D721Med (cell line): ENCODE measurements around the gene RPRD1A.
A peak's percentile ranks its signal among the peaks of the same experiment; 100 is the strongest.
"Not testable (repeated sequence)": the region's sequence is repeated elsewhere in the genome, so short reads cannot be mapped to it uniquely, and the experiment has no call there.

Experiments
- DNase-seq: peaks from one replicate; pipeline ENCODE4 v3.0.0; 2011; ENCODE audit warnings: low spot score; ENCODE audit not compliant: insufficient read length
- FAIRE-seq: peaks from 2 replicates; lab custom pipeline; 2011; peaks lifted over from hg19 to GRCh38; lab: Jason Lieb, UNC
- TF ChIP-seq, protein P1 (sequence below): IDR thresholded peaks from 2 replicates; pipeline ENCODE4 v1.5.1; 2012; ENCODE audit warnings: mild to moderate bottlenecking, control low read depth; ENCODE audit not compliant: insufficient read depth; ENCODE audit errors: missing control alignments

RPRD1A gene

DNA sequence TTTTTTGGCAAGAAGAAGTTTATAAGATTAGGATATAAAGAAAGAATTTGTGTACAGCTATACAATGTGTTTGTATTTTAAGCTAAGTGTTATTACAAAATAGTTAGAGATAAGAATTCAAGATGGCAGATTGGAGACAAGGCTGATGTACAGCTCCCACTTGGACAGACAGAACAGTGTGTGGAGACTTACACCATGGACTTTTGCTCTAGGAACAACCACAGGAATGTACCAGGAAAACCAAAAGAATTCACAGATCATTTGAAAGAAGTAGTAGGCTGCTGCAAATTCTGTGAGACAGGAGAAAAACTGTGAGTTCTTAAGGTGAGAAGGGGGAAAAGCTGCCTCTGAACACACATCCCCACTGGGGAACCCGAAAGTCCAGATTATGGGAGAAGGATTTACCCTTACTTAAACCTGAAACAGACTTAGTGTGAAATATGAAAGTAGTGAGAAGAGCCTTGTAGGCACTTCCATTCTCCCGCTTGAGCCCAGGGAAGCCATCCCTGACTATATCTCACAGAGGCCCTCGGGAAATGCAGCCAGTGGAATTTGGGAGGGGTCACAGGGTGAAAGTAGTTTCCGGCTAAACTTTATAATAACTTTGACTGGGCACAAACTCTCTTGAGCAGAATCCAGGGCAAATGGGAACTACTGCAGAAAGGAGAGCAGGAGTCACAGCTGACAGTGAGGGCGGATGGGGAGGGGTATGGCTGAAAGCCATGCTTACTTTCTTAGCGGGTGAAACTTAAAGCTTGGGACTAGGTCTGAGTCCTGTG, 11.6 kb upstream of the RPRD1A start:
- DNase-seq (no peak), FAIRE-seq (no peak)
- TF ChIP-seq, protein P1, sequence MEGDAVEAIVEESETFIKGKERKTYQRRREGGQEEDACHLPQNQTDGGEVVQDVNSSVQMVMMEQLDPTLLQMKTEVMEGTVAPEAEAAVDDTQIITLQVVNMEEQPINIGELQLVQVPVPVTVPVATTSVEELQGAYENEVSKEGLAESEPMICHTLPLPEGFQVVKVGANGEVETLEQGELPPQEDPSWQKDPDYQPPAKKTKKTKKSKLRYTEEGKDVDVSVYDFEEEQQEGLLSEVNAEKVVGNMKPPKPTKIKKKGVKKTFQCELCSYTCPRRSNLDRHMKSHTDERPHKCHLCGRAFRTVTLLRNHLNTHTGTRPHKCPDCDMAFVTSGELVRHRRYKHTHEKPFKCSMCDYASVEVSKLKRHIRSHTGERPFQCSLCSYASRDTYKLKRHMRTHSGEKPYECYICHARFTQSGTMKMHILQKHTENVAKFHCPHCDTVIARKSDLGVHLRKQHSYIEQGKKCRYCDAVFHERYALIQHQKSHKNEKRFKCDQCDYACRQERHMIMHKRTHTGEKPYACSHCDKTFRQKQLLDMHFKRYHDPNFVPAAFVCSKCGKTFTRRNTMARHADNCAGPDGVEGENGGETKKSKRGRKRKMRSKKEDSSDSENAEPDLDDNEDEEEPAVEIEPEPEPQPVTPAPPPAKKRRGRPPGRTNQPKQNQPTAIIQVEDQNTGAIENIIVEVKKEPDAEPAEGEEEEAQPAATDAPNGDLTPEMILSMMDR = no peak

GRCh38 chr18:36077764-36078163, 10.4 kb upstream of the RPRD1A start:
- DNase-seq, FAIRE-seq: not testable (repeated sequence)

DNA sequence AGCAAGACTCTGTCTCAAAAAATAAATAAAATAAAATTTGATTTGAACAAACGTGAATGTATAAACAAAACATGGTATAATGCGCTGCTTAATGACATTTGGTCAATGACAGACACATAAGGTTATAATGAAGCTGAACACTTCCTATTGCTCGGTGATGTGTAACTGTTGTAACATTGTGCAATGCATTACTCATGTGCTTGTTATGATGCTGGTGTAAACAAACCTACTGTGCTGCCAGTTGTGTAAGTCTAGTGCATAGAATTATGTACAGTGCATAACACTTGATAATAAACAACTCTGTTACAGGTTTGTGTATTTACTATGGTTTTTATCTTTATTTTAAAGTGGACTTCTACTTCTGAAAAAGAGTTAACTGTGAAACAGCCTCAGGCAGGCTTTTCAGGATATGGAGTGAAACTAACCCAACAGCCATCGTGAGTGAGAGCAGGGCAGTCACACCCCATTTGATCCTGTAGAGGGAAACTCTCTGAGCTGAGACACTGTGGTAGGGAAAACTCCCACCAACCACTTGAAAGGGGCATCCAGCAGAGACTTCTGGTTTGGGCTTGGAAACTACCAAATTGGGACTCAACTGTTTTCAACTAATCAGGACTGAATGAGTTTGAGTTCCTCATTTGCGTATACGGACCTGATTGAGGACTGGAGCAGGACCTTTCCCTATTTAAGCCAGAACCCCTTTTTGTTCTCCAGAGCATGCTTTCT, 8.7 kb upstream of the RPRD1A start:
- no peak for DNase-seq
- no peak for FAIRE-seq
- TF ChIP-seq, protein P1 = no peak

- DNase-seq (no peak), FAIRE-seq (no peak)
- TF ChIP-seq, protein P1 = no peak
These were observed 7.1 kb upstream of the RPRD1A start for GRCh38 chr18:36074435-36074834.

GRCh38 chr18:36073676-36074075, 6.3 kb upstream of the RPRD1A start:
- FAIRE-seq (no peak), DNase-seq (no peak)
- TF ChIP-seq, protein P1 = no peak

DNA sequence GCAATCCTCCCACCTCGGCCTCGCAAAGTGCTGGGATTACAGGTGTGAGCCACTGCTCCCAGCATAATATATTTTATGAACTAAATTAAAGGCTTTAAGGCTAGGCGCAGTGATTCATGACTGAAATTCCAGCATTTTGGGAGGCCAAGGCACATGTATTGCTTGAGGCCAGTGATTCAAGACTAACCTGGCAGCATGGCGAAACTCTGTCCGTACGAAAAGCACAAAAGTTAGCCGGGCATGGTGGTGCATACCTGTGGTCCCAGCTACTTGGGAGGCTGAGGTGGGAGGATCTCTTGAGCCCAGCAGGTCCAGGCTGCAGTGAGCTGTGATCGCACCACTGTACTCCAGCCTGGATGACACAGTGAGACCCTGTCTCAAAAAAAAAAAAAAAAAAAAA, 5.0 kb upstream of the RPRD1A start:
- DNase-seq, FAIRE-seq: not testable (repeated sequence)

DNA sequence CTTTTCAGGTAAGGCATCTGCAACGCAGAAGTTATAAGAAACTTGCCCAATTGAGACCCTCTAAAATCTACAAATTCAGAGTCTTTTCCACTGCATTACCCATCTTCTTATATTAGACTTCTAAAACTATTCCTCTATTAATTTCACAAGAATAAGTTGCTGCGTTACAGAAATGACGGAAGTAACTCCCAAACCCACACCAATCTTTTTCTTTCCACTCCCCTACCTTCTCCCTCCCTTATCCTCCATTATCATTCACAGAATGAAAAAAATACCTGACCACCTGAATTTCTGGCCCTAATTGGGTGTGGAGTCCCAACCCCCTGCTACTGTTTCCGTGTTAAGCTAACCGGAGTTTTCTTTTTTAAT, 689 bp downstream of the RPRD1A start:
- TF ChIP-seq, protein P1 = no peak
- no peak for DNase-seq
- FAIRE-seq = no peak

DNA sequence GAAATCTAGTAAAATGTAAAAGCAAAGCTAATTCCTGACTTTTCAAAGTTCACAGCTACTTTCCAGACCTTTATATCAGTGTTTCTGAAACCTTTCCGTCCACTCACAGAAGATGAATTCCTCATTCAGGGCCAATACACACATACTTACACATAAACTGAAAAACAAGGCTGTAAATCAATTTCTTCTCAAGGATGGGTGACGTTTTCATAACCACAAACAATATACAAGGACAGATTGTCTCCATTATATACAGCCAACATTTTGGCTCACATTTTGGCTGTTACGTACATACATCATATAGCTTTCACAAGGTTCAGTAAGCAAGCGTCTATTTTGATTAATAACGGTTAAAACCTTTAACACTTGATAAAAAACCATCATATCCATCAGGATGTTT, 1.4 kb downstream of the RPRD1A start:
- DNase-seq = no peak
- TF ChIP-seq, protein P1 = no peak
- peak; percentile 80 for FAIRE-seq

DNA sequence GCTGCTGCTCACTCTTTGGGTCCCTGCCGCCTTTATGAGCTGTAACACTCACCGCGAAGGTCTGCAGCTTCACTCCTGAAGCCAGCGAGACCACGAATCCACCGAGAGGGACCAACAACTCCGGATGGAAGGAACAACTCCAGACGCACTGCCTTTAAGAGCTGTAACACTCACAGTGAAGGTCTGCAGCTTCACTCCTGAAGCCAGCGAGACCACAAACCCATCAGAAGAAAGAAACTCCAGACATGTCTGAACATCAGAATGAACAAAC, 2.6 kb downstream of the RPRD1A start:
- FAIRE-seq, DNase-seq: not testable (repeated sequence)
